Naive thymus-derived CD8-positive, alpha-beta T cell (primary cell): ENCODE data around the gene CTIF. TPM values are rescaled to one million over a fixed set of nuclear protein-coding genes. Genes with fewer than 3 reads are reported as not detected.
A peak's percentile ranks its signal among the peaks of the same experiment; 100 is the strongest.
"Not testable (repeated sequence)": the region's sequence is repeated elsewhere in the genome, so short reads cannot be mapped to it uniquely, and the experiment has no call there.

Source experiments
- ATAC-seq, 2 donors: fragments of 150-1000 bp; cut with Tn5 transposase in 1 of 2; sonication (Bioruptor Pico), chemical (Tn5 transposase) in 1 of 2; 1 replicate in 1 of 2; 2 replicates in 1 of 2; pipeline ENCODE4 v1.10.0; 2021; ENCODE audit warnings: mild to moderate bottlenecking in 2 of 2, moderate library complexity in 2 of 2
- POLR2A ChIA-PET: fragments of 350-600 bp; sonication (Branson Sonifier 250); formaldehyde crosslinking; loops from one replicate; lab custom pipeline; 2021; ENCODE audit warnings: antibody characterized with exemption; lab: Charles Lee
- DNase-seq, 10 donors: peaks; one replicate each; pipeline versions ENCODE4 v3.0.0 to v3.0.0-alpha.2; 2020 to 2022
- H3K27ac Mint-ChIP-seq, 10 donors: one replicate each; pipeline ENCODE4 v1.8.0; 2020 to 2022; ENCODE audit warnings: mild to moderate bottlenecking in 10 of 10, mixed read lengths in 10 of 10, moderate library complexity in 4 of 10, inconsistent platforms in 1 of 10
- H3K27me3 Mint-ChIP-seq, 5 donors: one replicate each; pipeline ENCODE4 v1.8.0; 2021 to 2022; ENCODE audit warnings: mixed read lengths in 5 of 5
- H3K36me3 Mint-ChIP-seq, 3 donors: one replicate each; pipeline ENCODE4 v1.8.0; 2020 to 2022; ENCODE audit warnings: mixed read lengths in 3 of 3, mild to moderate bottlenecking in 2 of 3, inconsistent platforms in 1 of 3
- H3K4me1 Mint-ChIP-seq, 4 donors: one replicate each; pipeline ENCODE4 v1.8.0; 2021 to 2022; ENCODE audit warnings: mixed read lengths in 4 of 4
- H3K4me3 Mint-ChIP-seq, 10 donors: one replicate each; pipeline ENCODE4 v1.8.0; 2020 to 2022; ENCODE audit warnings: mild to moderate bottlenecking in 10 of 10, mixed read lengths in 10 of 10, moderate library complexity in 6 of 10, inconsistent platforms in 1 of 10
- H3K9me3 Mint-ChIP-seq, 9 donors: one replicate each; pipeline ENCODE4 v1.8.0; 2020 to 2022; ENCODE audit warnings: mixed read lengths in 9 of 9, mild to moderate bottlenecking in 3 of 9, inconsistent platforms in 1 of 9, moderate library complexity in 1 of 9
- polyA plus RNA-seq, 3 donors: library from polyadenylated mRNA; unstranded; fragments of 300-500 nt; fragmentation: Illumina TruSeq; gene quantifications; one replicate each; pipeline ENCODE4 v1.2.3, GENCODE V29; 2021
- total RNA-seq, 8 experiments: library from RNA in 2 of 8; stranded (reverse) in 2 of 8; gene quantifications; one replicate each; pipeline ENCODE4 v1.2.3 and lab custom pipeline; 2021 to 2026

CTIF gene
- total and polyA plus RNA-seq, 5 experiments from 2014 or later = 0.06 to 3.4 (median 2.0) TPM; not detected in 2

GRCh38 chr18:48804856-48805610 is 266.2 kb downstream of the CTIF start:
- H3K36me3 Mint-ChIP-seq = no peaks in the 10 kb centered on the region
- ATAC-seq (no peak), DNase-seq (no peak)
- no peaks in the 10 kb centered on the region for H3K9me3 Mint-ChIP-seq
- POLR2A ChIA-PET = no interaction called here
- no peak overlapping the region for H3K4me3 Mint-ChIP-seq
- peak overlapping the region in 3 of 10 donors; percentile 27 to 53 (median 44) for H3K27ac Mint-ChIP-seq
- H3K27me3 Mint-ChIP-seq = no peaks in the 10 kb centered on the region
- H3K4me1 Mint-ChIP-seq = peaks cover 15 to 28% (median 22%) of the 10 kb centered on the region in 4 donors

- no peak for DNase-seq
- Mint-ChIP-seq H3K4me3 (peak overlapping the region in 2 of 10 donors; percentile 5 to 10), H3K36me3 (no peaks in the 10 kb centered on the region), H3K9me3 (no peaks in the 10 kb centered on the region), H3K27me3 (no peaks in the 10 kb centered on the region), H3K27ac (peak overlapping the region in 5 of 10 donors; percentile 31 to 84 (median 53)), H3K4me1 (peaks cover 15 to 30% (median 22%) of the 10 kb centered on the region in 4 donors)
- ATAC-seq = no peak
- POLR2A ChIA-PET = no interaction called here
Measured at GRCh38 chr18:48805826-48806535, 267.1 kb downstream of the CTIF start.

- Mint-ChIP-seq H3K36me3 (no peaks in the 10 kb centered on the region), H3K4me3 (peak overlapping the region in 6 of 10 donors; percentile 1 to 78 (median 42)), H3K4me1 (peaks cover 15 to 27% (median 20%) of the 10 kb centered on the region in 4 donors), H3K9me3 (no peaks in the 10 kb centered on the region), H3K27ac (peak overlapping the region in 7 of 10 donors; percentile 14 to 84 (median 53)), H3K27me3 (no peaks in the 10 kb centered on the region)
- POLR2A ChIA-PET = interaction anchor here (0.8 kb wide), 1 partner anchor 189 kb away, joined by 4 read pairs; no protein-coding TSS in a partner anchor
- DNase-seq = peak in 6 of 10 donors; percentile 25 to 67 (median 55)
- peak; percentile 88 to 94 for ATAC-seq
Measured at GRCh38 chr18:48806551-48807261, 267.9 kb downstream of the CTIF start.

- peak overlapping the region in 1 of 10 donors; percentile 5 for H3K27ac Mint-ChIP-seq
- no peaks in the 10 kb centered on the region for H3K27me3 Mint-ChIP-seq
- POLR2A ChIA-PET = no interaction called here
- DNase-seq (no peak), ATAC-seq (no peak)
- H3K4me3 Mint-ChIP-seq = no peak overlapping the region
- H3K36me3 Mint-ChIP-seq = no peaks in the 10 kb centered on the region
- H3K9me3 Mint-ChIP-seq = no peaks in the 10 kb centered on the region
- peaks cover 15 to 32% (median 18%) of the 10 kb centered on the region in 4 donors for H3K4me1 Mint-ChIP-seq
Measured at GRCh38 chr18:48808476-48808875, 269.6 kb downstream of the CTIF start.

GRCh38 chr18:48809365-48809764 is 270.5 kb downstream of the CTIF start:
- H3K27ac Mint-ChIP-seq = peak overlapping the region in 1 of 10 donors; percentile 5
- H3K9me3 Mint-ChIP-seq = no peaks in the 10 kb centered on the region
- H3K4me3 Mint-ChIP-seq = no peak overlapping the region
- no peak for ATAC-seq
- no peak for DNase-seq
- H3K27me3 Mint-ChIP-seq = peaks cover 0 to 1% (median 0%) of the 10 kb centered on the region in 5 donors
- H3K36me3 Mint-ChIP-seq = no peaks in the 10 kb centered on the region
- POLR2A ChIA-PET = no interaction called here
- peaks cover 18 to 41% (median 25%) of the 10 kb centered on the region in 4 donors for H3K4me1 Mint-ChIP-seq

GRCh38 chr18:48810805-48811204 is 272.0 kb downstream of the CTIF start:
- Mint-ChIP-seq H3K27ac (no peak overlapping the region), H3K4me3 (no peak overlapping the region), H3K36me3 (no peaks in the 10 kb centered on the region), H3K9me3 (no peaks in the 10 kb centered on the region), H3K4me1 (peaks cover 14 to 51% (median 30%) of the 10 kb centered on the region in 4 donors), H3K27me3 (peaks cover 0 to 1% (median 0%) of the 10 kb centered on the region in 5 donors)
- DNase-seq (no peak), ATAC-seq (no peak)
- POLR2A ChIA-PET = no interaction called here

- peaks cover 0 to 1% (median 0%) of the 10 kb centered on the region in 5 donors for H3K27me3 Mint-ChIP-seq
- ATAC-seq (no peak), DNase-seq (no peak)
- H3K4me3 Mint-ChIP-seq = no peak overlapping the region
- H3K27ac Mint-ChIP-seq = no peak overlapping the region
- H3K4me1 Mint-ChIP-seq = peaks cover 11 to 49% (median 24%) of the 10 kb centered on the region in 4 donors
- POLR2A ChIA-PET = no interaction called here
- no peaks in the 10 kb centered on the region for H3K36me3 Mint-ChIP-seq
- no peaks in the 10 kb centered on the region for H3K9me3 Mint-ChIP-seq
Measured at GRCh38 chr18:48811401-48811800, 272.6 kb downstream of the CTIF start.

GRCh38 chr18:48811977-48812451 is 273.2 kb downstream of the CTIF start:
- ATAC-seq, H3K36me3 Mint-ChIP-seq, DNase-seq, POLR2A ChIA-PET, H3K9me3 Mint-ChIP-seq, H3K27me3 Mint-ChIP-seq, H3K4me3 Mint-ChIP-seq: not testable (repeated sequence)
- Mint-ChIP-seq H3K27ac (peak overlapping the region in 3 of 10 donors; percentile 34 to 49 (median 36)), H3K4me1 (peaks cover 6 to 42% (median 18%) of the 10 kb centered on the region in 4 donors)

GRCh38 chr18:48813321-48813720 is 274.5 kb downstream of the CTIF start:
- POLR2A ChIA-PET = interaction anchor here (0.7 to 1.9 kb wide), 4 partner anchors 15 to 431 kb away, joined by 3 to 4 read pairs (median 4); no protein-coding TSS in a partner anchor
- DNase-seq (no peak), ATAC-seq (no peak)
- no peak overlapping the region for H3K4me3 Mint-ChIP-seq
- H3K9me3 Mint-ChIP-seq = no peaks in the 10 kb centered on the region
- peaks cover 6 to 38% (median 15%) of the 10 kb centered on the region in 4 donors for H3K4me1 Mint-ChIP-seq
- peaks cover 0 to 1% (median 0%) of the 10 kb centered on the region in 5 donors for H3K27me3 Mint-ChIP-seq
- H3K27ac Mint-ChIP-seq = peak overlapping the region in 6 of 10 donors; percentile 9 to 93 (median 78)
- H3K36me3 Mint-ChIP-seq = no peaks in the 10 kb centered on the region

GRCh38 chr18:48813833-48814489 is 275.1 kb downstream of the CTIF start:
- Mint-ChIP-seq H3K27ac (peak overlapping the region; percentile 3 to 93 (median 80)), H3K27me3 (peaks cover 0 to 1% (median 0%) of the 10 kb centered on the region in 5 donors), H3K4me1 (peaks cover 6 to 39% (median 15%) of the 10 kb centered on the region in 4 donors), H3K4me3 (peak overlapping the region in 5 of 10 donors; percentile 15 to 62 (median 30)), H3K9me3 (no peaks in the 10 kb centered on the region), H3K36me3 (no peaks in the 10 kb centered on the region)
- DNase-seq (peak in 4 of 10 donors; percentile 20 to 51 (median 33)), ATAC-seq (peak; percentile 78 to 79)
- POLR2A ChIA-PET = interaction anchor here (0.7 to 1.9 kb wide), 3 partner anchors 15 to 430 kb away, joined by 3 to 4 read pairs (median 4); no protein-coding TSS in a partner anchor

- no peaks in the 10 kb centered on the region for H3K9me3 Mint-ChIP-seq
- DNase-seq (no peak), ATAC-seq (peak in 1 of 2 donors; percentile 26)
- peaks cover 0 to 1% (median 0%) of the 10 kb centered on the region in 5 donors for H3K27me3 Mint-ChIP-seq
- no peaks in the 10 kb centered on the region for H3K36me3 Mint-ChIP-seq
- H3K4me1 Mint-ChIP-seq = peaks cover 4 to 41% (median 15%) of the 10 kb centered on the region in 4 donors
- POLR2A ChIA-PET = interaction anchor here (1.9 kb wide), 1 partner anchor 18 kb away, joined by 4 read pairs; no protein-coding TSS in a partner anchor
- H3K27ac Mint-ChIP-seq = peak overlapping the region in 8 of 10 donors; percentile 45 to 93 (median 80)
- peak overlapping the region in 1 of 10 donors; percentile 62 for H3K4me3 Mint-ChIP-seq
Measured at GRCh38 chr18:48814490-48815178, 275.8 kb downstream of the CTIF start.
